HEK293T (cell line): ENCODE measurements around the gene RGL3.

Experiments used
- CTCF ChIA-PET: fragments of 350-600 bp; formaldehyde crosslinking; extraction: SDS; loops from one replicate; lab custom pipeline; 2021; ENCODE audit warnings: antibody characterized with exemption, inconsistent platforms; lab: Yijun Ruan, JAX
- POLR2A ChIA-PET: fragments of 350-600 bp; formaldehyde crosslinking; extraction: SDS; loops from one replicate; lab custom pipeline; 2020; ENCODE audit warnings: antibody characterized with exemption, inconsistent platforms; lab: Yijun Ruan, JAX
- DNase-seq: peaks from one replicate; pipeline ENCODE4 v3.0.0; 2012; ENCODE audit warnings: mixed read lengths; ENCODE audit errors: extremely low spot score
- ARNT ChIP-seq: fragments of 450-650 bp; IDR thresholded peaks from 2 replicates; pipeline ENCODE4 v1.6.1; 2017; ENCODE audit warnings: mild to moderate bottlenecking
- BHLHE40 ChIP-seq: fragments of 450-650 bp; IDR thresholded peaks from 2 replicates; pipeline ENCODE4 v1.6.1; 2016; ENCODE audit warnings: mild to moderate bottlenecking, moderate library complexity, borderline replicate concordance
- CTBP1 ChIP-seq: fragments of 450-650 bp; IDR thresholded peaks from 2 replicates; pipeline ENCODE4 v1.6.1; 2016; ENCODE audit warnings: borderline replicate concordance
- ELF4 ChIP-seq: fragments of 450-650 bp; IDR thresholded peaks from 2 replicates; pipeline ENCODE4 v1.6.1; 2017; ENCODE audit warnings: antibody characterized with exemption
- FOXA1 ChIP-seq: fragments of 450-650 bp; IDR thresholded peaks from 2 replicates; pipeline ENCODE4 v1.6.1; 2016; ENCODE audit warnings: mild to moderate bottlenecking
- FOXK2 ChIP-seq: fragments of 450-650 bp; IDR thresholded peaks from 2 replicates; pipeline ENCODE4 v1.6.1; 2016; ENCODE audit warnings: mild to moderate bottlenecking
- FOXM1 ChIP-seq: fragments of 450-650 bp; IDR thresholded peaks from 2 replicates; pipeline ENCODE4 v1.6.1; 2017; ENCODE audit warnings: mild to moderate bottlenecking, borderline replicate concordance
- HDGF ChIP-seq: fragments of 450-650 bp; IDR thresholded peaks from 2 replicates; pipeline ENCODE4 v1.6.1; 2017; ENCODE audit warnings: antibody characterized with exemption, borderline replicate concordance
- L3MBTL2 ChIP-seq: fragments of 450-650 bp; conservative IDR thresholded peaks from 2 replicates; pipeline ENCODE4 v1.6.1; 2016; ENCODE audit warnings: mild to moderate bottlenecking
- LEF1 ChIP-seq: fragments of 450-650 bp; IDR thresholded peaks from 2 replicates; pipeline ENCODE4 v1.6.1; 2017; ENCODE audit warnings: mild to moderate bottlenecking, borderline replicate concordance
- NFRKB ChIP-seq: fragments of 450-650 bp; IDR thresholded peaks from 2 replicates; pipeline ENCODE4 v1.6.1; 2016; ENCODE audit warnings: mild to moderate bottlenecking, moderate library complexity
- PKNOX1 ChIP-seq: fragments of 450-650 bp; IDR thresholded peaks from 2 replicates; pipeline ENCODE4 v1.6.1; 2016
- SP1 ChIP-seq: fragments of 450-650 bp; IDR thresholded peaks from 2 replicates; pipeline ENCODE4 v1.6.1; 2017
- SUZ12 ChIP-seq: fragments of 450-650 bp; IDR thresholded peaks from 2 replicates; pipeline ENCODE4 v1.6.1; 2016; ENCODE audit warnings: mild to moderate bottlenecking
- TARDBP ChIP-seq: fragments of 450-650 bp; IDR thresholded peaks from 2 replicates; pipeline ENCODE4 v1.6.1; 2016
- ZNF384 ChIP-seq: fragments of 450-650 bp; IDR thresholded peaks from 2 replicates; pipeline ENCODE4 v1.6.1; 2016

Gene RGL3

GRCh38 chr19:11361037-11361770 is 57.9 kb downstream of the RGL3 start:
- CTCF ChIA-PET = interaction anchor here (1.1 to 1.3 kb wide), 2 partner anchors 20 to 67 kb away, joined by 4 to 5 read pairs; no protein-coding TSS in a partner anchor
- TF ChIP-seq LEF1 (no peak), CTBP1 (no peak), TARDBP (no peak), FOXM1 (no peak)
- DNase-seq = peak; percentile 64
- POLR2A ChIA-PET = interaction anchor here (0.9 to 1.8 kb wide), 5 partner anchors 9 to 65 kb away, joined by 3 to 14 read pairs (median 4); partner anchors contain the start of genes CCDC159, SWSAP1, TMEM205 and TSPAN16

GRCh38 chr19:11359421-11359820 is 59.7 kb downstream of the RGL3 start:
- no peak for DNase-seq
- TF ChIP-seq PKNOX1 = no peak
- no peak for TF ChIP-seq ELF4
- no peak for TF ChIP-seq ARNT
- no peak for TF ChIP-seq L3MBTL2
- TF ChIP-seq ZNF384 = no peak
- no peak for TF ChIP-seq CTBP1
- TF ChIP-seq FOXK2 = no peak
- TF ChIP-seq SP1 = no peak
- no peak for TF ChIP-seq FOXA1
- TF ChIP-seq LEF1 = no peak
- TF ChIP-seq NFRKB = no peak
- no peak for TF ChIP-seq BHLHE40
- TF ChIP-seq HDGF = no peak
- no peak for TF ChIP-seq FOXM1
- TF ChIP-seq TARDBP = no peak
- TF ChIP-seq SUZ12 = no peak
- ChIA-PET POLR2A (interaction anchor here (1.0 kb wide), 1 partner anchor 13 kb away, joined by 3 read pairs; the partner anchor contains the start of genes CCDC159 and TMEM205), CTCF (no interaction called here)

GRCh38 chr19:11356676-11357550 is 62.2 kb downstream of the RGL3 start:
- ChIA-PET CTCF (no interaction called here), POLR2A (interaction anchor here (1.0 to 1.5 kb wide), 2 partner anchors 11 to 18 kb away, joined by 4 to 5 read pairs; partner anchors contain the start of genes CCDC159, SWSAP1 and TMEM205)
- TF ChIP-seq PKNOX1 = no peak
- TF ChIP-seq BHLHE40 = no peak
- TF ChIP-seq FOXM1 = no peak
- TF ChIP-seq LEF1 = no peak
- TF ChIP-seq CTBP1 = no peak
- no peak for TF ChIP-seq ZNF384
- no peak for TF ChIP-seq HDGF
- no peak for TF ChIP-seq L3MBTL2
- TF ChIP-seq SP1 = no peak
- no peak for TF ChIP-seq FOXA1
- no peak for TF ChIP-seq FOXK2
- TF ChIP-seq SUZ12 = no peak
- no peak for TF ChIP-seq ARNT
- no peak for TF ChIP-seq TARDBP
- TF ChIP-seq NFRKB = no peak
- no peak for TF ChIP-seq ELF4
- no peak for DNase-seq

GRCh38 chr19:11356074-11356397 is 63.1 kb downstream of the RGL3 start:
- ChIA-PET CTCF (no interaction called here), POLR2A (no interaction called here)
- TF ChIP-seq CTBP1 (no peak), BHLHE40 (no peak), ZNF384 (no peak), PKNOX1 (no peak), FOXM1 (no peak), NFRKB (no peak), SUZ12 (no peak), LEF1 (no peak), SP1 (no peak), ARNT (no peak), TARDBP (no peak), FOXK2 (no peak), L3MBTL2 (no peak), FOXA1 (no peak), HDGF (no peak), ELF4 (no peak)
- DNase-seq = no peak
